ENCODE measurements around the gene RPP14. TPM values are rescaled to one million over a fixed set of nuclear protein-coding genes. Genes with fewer than 3 reads are reported as not detected.

Gene RPP14
- total and polyA plus RNA-seq, 9 donors, result 7.9 to 18.8 (median 15.0) TPM

DNA sequence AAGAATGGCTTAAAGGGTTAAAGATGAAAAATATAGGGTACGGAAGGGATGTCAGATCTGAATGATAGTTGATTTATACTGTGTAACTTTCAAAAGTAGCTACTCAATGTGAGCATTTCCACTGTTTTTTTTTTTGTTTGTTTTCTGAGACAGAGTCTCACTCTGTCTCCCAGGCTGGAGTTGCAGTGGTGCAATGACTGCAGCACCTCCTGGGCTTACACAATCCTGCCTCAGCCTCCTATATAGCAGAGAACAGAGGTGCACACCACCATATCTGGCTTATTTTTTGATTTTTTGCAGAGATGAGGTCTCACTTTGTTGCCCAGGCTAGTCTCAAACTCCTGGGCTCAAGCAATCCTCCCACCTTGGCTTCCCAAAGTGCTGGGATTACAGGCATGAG, 16.7 kb downstream of the RPP14 start:
- H3K4me1 ChIP-seq (ENCODE audit: insufficient read depth), result peaks cover 10% of the 10 kb centered on the region
- TF ChIP-seq EP300 (IDR thresholded peaks at IDR 0.05), result no peak
- TF ChIP-seq, protein P1, sequence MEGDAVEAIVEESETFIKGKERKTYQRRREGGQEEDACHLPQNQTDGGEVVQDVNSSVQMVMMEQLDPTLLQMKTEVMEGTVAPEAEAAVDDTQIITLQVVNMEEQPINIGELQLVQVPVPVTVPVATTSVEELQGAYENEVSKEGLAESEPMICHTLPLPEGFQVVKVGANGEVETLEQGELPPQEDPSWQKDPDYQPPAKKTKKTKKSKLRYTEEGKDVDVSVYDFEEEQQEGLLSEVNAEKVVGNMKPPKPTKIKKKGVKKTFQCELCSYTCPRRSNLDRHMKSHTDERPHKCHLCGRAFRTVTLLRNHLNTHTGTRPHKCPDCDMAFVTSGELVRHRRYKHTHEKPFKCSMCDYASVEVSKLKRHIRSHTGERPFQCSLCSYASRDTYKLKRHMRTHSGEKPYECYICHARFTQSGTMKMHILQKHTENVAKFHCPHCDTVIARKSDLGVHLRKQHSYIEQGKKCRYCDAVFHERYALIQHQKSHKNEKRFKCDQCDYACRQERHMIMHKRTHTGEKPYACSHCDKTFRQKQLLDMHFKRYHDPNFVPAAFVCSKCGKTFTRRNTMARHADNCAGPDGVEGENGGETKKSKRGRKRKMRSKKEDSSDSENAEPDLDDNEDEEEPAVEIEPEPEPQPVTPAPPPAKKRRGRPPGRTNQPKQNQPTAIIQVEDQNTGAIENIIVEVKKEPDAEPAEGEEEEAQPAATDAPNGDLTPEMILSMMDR (IDR thresholded peaks at IDR 0.05), result no peak
- TF ChIP-seq POLR2A (IDR thresholded peaks at IDR 0.05), result no peak
- intact Hi-C loops (cut with DNase I), result loop anchor here in 3 of 4 donors (5.0 to 10.0 kb wide), 3 partner anchors 172 to 212 kb away; partner anchors contain the start of genes ACOX2 (in 1 of the 3) and KCTD6 (in 1 of the 3)

DNA sequence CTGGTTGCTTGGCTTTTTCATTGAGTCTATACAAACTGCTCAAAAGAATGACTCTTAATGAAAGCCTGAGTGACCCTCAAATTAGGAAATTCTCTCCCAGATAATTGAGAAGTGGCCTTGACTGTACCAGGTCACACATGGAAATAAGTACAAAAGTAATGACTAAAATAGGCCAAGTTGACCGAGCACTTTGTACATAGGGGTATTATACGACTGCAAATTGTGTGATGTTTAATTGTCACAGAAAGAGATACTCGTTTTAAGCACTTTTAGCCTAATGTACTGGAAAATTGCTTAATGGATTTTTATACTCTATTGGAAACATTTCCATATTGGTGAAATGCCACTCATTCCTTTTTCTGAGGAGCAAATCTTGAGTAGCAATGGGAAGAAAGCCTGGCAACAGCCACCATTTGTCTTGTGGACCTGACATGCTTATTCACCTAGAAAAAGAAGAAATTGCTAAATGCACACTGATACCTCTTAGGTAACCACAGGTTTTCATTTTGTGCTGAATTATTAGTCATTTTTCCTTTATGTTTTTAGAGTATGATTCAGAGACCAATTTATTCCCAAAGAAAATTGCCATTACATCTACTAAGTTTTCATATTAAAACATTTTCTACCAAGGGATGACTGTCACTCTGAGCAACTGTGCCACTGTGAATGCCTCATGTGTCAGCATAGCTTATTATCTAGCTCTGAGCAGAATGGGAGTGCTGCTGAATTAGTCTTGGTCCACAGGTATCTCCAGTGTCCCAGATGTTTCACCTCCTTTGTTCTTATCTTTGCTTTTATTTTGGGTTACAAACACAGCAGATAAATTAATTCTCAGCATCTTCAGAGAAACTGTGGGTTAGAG, 17.7 kb downstream of the RPP14 start:
- 66 to 74% (median 71%) methylated on average over 3 of the region's 3 CpGs for WGBS, 3 donors
- H3K27ac ChIP-seq, result peak overlapping the region in 1 of 2 donors; percentile 6
- no peak for TF ChIP-seq EP300 (IDR thresholded peaks at IDR 0.05)
- no peak for TF ChIP-seq POLR2A (IDR thresholded peaks at IDR 0.05)
- intact Hi-C loops (cut with DNase I), result loop anchor here in 3 of 4 donors (5.0 to 10.0 kb wide), 3 partner anchors 171 to 211 kb away; partner anchors contain the start of genes ACOX2 (in 1 of the 3) and KCTD6 (in 1 of the 3)
- peaks cover 10% of the 10 kb centered on the region for H3K4me1 ChIP-seq (ENCODE audit: insufficient read depth)
- no peaks in the 10 kb centered on the region for H3K36me3 ChIP-seq
- H3K27me3 ChIP-seq, result no peaks in the 10 kb centered on the region
- DNase-seq, result no peak
- H3K4me3 ChIP-seq, result no peak overlapping the region
- no peaks in the 10 kb centered on the region for H3K9me3 ChIP-seq

More for the DNA sequence above, 16.7 kb downstream of the RPP14 start:
- H3K36me3 ChIP-seq, result no peaks in the 10 kb centered on the region
- no peak for DNase-seq
- 70 to 82% (median 81%) methylated on average over 1 of the region's 1 CpG for WGBS, 3 donors
- no peak overlapping the region for H3K27ac ChIP-seq
- H3K27me3 ChIP-seq, result no peaks in the 10 kb centered on the region
- no peaks in the 10 kb centered on the region for H3K9me3 ChIP-seq
- H3K4me3 ChIP-seq, result no peak overlapping the region

DNA sequence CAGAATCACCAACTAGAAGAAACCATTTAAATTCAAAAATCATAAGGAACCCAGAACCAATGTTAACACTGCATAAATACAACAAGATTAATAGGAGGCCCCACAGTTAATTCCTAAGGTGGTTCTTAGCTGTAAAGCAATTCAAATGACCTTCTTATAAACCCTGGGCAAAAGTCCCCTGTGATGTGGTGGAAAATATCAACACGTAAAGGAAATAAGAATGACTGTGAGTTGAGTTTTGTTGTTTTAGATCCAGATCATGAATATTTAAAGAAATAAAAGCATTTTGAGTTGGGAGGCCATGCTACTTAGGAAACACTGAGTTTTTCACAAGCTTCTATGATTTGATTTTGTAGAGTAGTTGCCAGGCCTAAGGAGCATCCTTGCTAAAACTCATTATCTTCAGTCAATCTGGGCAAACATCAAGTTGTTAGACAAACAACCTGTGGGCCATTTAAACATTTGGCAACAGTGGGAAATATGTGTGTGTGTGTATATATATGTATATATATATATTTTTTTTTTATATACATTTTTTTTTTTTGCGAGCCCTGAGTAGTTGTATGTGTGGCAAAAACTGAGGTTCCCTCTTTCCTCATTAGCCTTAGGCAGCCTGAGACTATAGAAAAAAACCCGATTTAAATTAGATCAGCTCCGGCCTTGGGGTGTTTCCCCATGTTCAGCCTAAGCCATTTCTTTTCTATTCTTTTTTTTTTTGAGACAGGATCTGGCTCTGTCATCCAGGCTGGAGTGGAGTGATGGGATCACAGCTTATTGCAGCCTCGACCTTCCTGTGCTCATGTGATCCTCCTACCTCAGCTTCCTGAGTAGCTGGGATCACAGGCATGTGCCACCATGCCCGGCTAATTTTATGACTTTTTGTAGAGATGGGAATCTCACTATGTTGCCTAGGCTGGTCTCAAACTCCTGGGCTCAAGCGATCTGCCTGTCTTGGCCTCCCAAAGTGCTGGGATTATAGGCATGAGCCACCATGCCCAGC, 18.6 kb downstream of the RPP14 start:
- no peak overlapping the region for H3K4me3 ChIP-seq
- TF ChIP-seq, protein P1 (IDR thresholded peaks at IDR 0.05), result no peak
- TF ChIP-seq POLR2A (IDR thresholded peaks at IDR 0.05) (no peak), EP300 (IDR thresholded peaks at IDR 0.05) (no peak)
- 77 to 83% (median 83%) methylated on average over 7 of the region's 7 CpGs for WGBS, 3 donors
- H3K4me1 ChIP-seq (ENCODE audit: insufficient read depth), result peaks cover 10% of the 10 kb centered on the region
- H3K27me3 ChIP-seq, result no peaks in the 10 kb centered on the region
- H3K9me3 ChIP-seq, result no peaks in the 10 kb centered on the region
- H3K36me3 ChIP-seq, result no peaks in the 10 kb centered on the region
- no peak for DNase-seq
- peak overlapping the region in 1 of 2 donors; percentile 60 for H3K27ac ChIP-seq
- intact Hi-C loops (cut with DNase I), result loop anchor here in 3 of 4 donors (5.0 to 10.0 kb wide), 3 partner anchors 170 to 210 kb away; partner anchors contain the start of genes ACOX2 (in 1 of the 3) and KCTD6 (in 1 of the 3)

DNA sequence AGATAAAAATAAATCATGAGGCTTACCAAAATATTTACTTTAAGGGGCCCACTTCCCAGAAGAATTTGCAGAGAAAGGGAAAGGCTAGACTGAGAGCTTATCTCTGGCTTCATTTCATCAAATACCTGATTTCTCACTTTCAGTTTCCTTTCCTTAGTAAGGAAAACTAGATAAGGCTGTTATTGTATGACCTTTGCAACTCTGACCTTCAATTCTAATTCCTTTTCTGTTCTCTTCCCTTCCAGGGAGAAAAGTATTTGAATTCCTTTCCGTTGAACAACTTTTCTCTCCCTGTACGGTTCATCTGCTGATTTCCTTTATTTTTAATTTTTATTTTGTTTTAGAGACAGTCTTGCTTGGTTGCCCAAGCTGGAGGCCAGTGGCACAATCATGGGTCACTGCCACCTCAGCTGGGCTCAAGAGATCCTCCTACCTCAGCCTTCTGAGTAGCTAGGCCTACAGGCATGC, 19.5 kb downstream of the RPP14 start:
- Histone ChIP-seq H3K4me3 (no peak overlapping the region), H3K9me3 (no peaks in the 10 kb centered on the region), H3K27me3 (no peaks in the 10 kb centered on the region), H3K36me3 (no peaks in the 10 kb centered on the region), H3K27ac (peak overlapping the region in 1 of 2 donors; percentile 60), H3K4me1 (ENCODE audit: insufficient read depth) (peaks cover 10% of the 10 kb centered on the region)
- WGBS, 3 donors, result 3 to 13% (median 5%) methylated on average over 2 of the region's 2 CpGs
- intact Hi-C loops (cut with DNase I), result loop anchor here in 2 of 4 donors (10.0 kb wide), 2 partner anchors 169 to 209 kb away; partner anchors contain the start of genes ACOX2 (in 1 of the 2) and KCTD6 (in 1 of the 2)
- TF ChIP-seq, protein P1 (IDR thresholded peaks at IDR 0.05), result no peak
- no peak for TF ChIP-seq EP300 (IDR thresholded peaks at IDR 0.05)
- TF ChIP-seq POLR2A (IDR thresholded peaks at IDR 0.05), result no peak
- no peak for DNase-seq

Data from ovary (tissue), 9 donors.